IMR-90 (cell line): ENCODE results near the gene NAP1L5. TPM values are rescaled to one million over a fixed set of nuclear protein-coding genes. Genes with fewer than 3 reads are reported as not detected.

Experiments
- ATAC-seq: fragments of 200-7000 bp; cut with Tn5 transposase; 2 replicates; pipeline ENCODE4 v1.9.1; 2020; ENCODE audit warnings: low read depth, mild to moderate bottlenecking, moderate library complexity
- BruUV-seq: library from RNA; stranded (reverse); fragments of 400-500 nt; replicated peaks from 2 replicates; lab custom pipeline; 2021; lab: Mats Ljungman, UMichigan
- CTCF ChIA-PET: fragments of 300-600 bp; formaldehyde crosslinking; extraction: SDS; loops from one replicate; lab custom pipeline; 2021; ENCODE audit warnings: antibody characterized with exemption; lab: Yijun Ruan, JAX
- POLR2A ChIA-PET: fragments of 300-600 bp; sonication (Branson Sonifier 250); formaldehyde crosslinking; loops from one replicate; lab custom pipeline; 2022; ENCODE audit warnings: antibody characterized with exemption; ENCODE audit not compliant: unreplicated experiment; lab: Charles Lee
- DNase-seq: peaks from one replicate; pipeline ENCODE4 v3.0.0; 2013
- H2AFZ ChIP-seq: replicated peaks from 2 replicates; pipeline ENCODE3; 2013; ENCODE audit warnings: low read length, mild to moderate bottlenecking; ENCODE audit not compliant: poor library complexity
- H2AK5ac ChIP-seq: 2 replicates; pipeline ENCODE4 v1.6.1; 2013; ENCODE audit warnings: low read depth, low read length, inconsistent platforms
- H2AK9ac ChIP-seq: replicated peaks from 2 replicates; pipeline ENCODE3; 2013; ENCODE audit warnings: mild to moderate bottlenecking, low read depth, low read length, moderate library complexity; ENCODE audit not compliant: poor library complexity
- H2BK120ac ChIP-seq: 2 replicates; pipeline ENCODE4 v1.6.1; 2013; ENCODE audit warnings: low read depth, low read length, inconsistent platforms
- H2BK15ac ChIP-seq: 3 replicates; pipeline ENCODE4 v1.6.1; 2013; ENCODE audit warnings: low read depth, low read length, inconsistent platforms
- H2BK20ac ChIP-seq: 2 replicates; pipeline ENCODE4 v1.6.1; 2013; ENCODE audit warnings: low read depth, mild to moderate bottlenecking, inconsistent platforms, low read length, moderate library complexity
- H2BK5ac ChIP-seq: 2 replicates; pipeline ENCODE4 v1.6.1; 2013; ENCODE audit warnings: mild to moderate bottlenecking, low read depth, low read length, inconsistent platforms; ENCODE audit not compliant: poor library complexity, severe bottlenecking
- H3K14ac ChIP-seq: replicated peaks from 2 replicates; pipeline ENCODE4 v1.6.1; 2013; ENCODE audit warnings: low read depth, low read length, inconsistent platforms
- H3K18ac ChIP-seq: 2 replicates; pipeline ENCODE4 v1.6.1; 2013; ENCODE audit warnings: low read depth, low read length, control low read depth
- H3K23ac ChIP-seq: 2 replicates; pipeline ENCODE4 v1.6.1; 2013; ENCODE audit warnings: low read depth, low read length, inconsistent platforms
- H3K27ac ChIP-seq: 2 replicates; pipeline ENCODE4 v1.5.1; 2013; ENCODE audit warnings: mild to moderate bottlenecking, control low read depth, low read length; ENCODE audit not compliant: insufficient read depth
- H3K27me3 ChIP-seq: 2 replicates; pipeline ENCODE4 v1.6.1; 2013; ENCODE audit warnings: low read length; ENCODE audit not compliant: control insufficient read depth, insufficient read depth
- H3K36me3 ChIP-seq: 2 replicates; pipeline ENCODE4 v1.6.1; 2013; ENCODE audit warnings: low read length, mixed read lengths; ENCODE audit not compliant: control insufficient read depth, insufficient read depth
- H3K4ac ChIP-seq: 2 replicates; pipeline ENCODE4 v1.6.1; 2013; ENCODE audit warnings: low read depth, low read length, inconsistent platforms
- H3K4me1 ChIP-seq: 2 replicates; pipeline ENCODE4 v1.6.1; 2013; ENCODE audit warnings: low read length, mixed read lengths; ENCODE audit not compliant: control insufficient read depth, insufficient read depth
- H3K4me2 ChIP-seq: 2 replicates; pipeline ENCODE4 v1.6.1; 2013; ENCODE audit warnings: low read depth, mild to moderate bottlenecking, control low read depth, low read length, moderate library complexity
- H3K4me3 ChIP-seq: 2 replicates; pipeline ENCODE4 v1.5.1; 2013; ENCODE audit warnings: low read depth, mild to moderate bottlenecking, control low read depth, low read length, moderate library complexity; ENCODE audit not compliant: insufficient read depth
- H3K56ac ChIP-seq: 2 replicates; pipeline ENCODE4 v1.6.1; 2013; ENCODE audit warnings: low read length, inconsistent platforms; ENCODE audit not compliant: insufficient read depth; ENCODE audit errors: extremely low read depth
- H3K79me1 ChIP-seq, 2 experiments: 2 replicates each; pipeline ENCODE4 v1.6.1; 2013; ENCODE audit warnings: low read length in 2 of 2, inconsistent platforms in 1 of 2, low read depth in 1 of 2
- H3K9ac ChIP-seq: 2 replicates; pipeline ENCODE4 v1.6.1; 2013; ENCODE audit warnings: low read depth, low read length, control low read depth
- H3K9me1 ChIP-seq: 2 replicates; pipeline ENCODE4 v1.6.1; 2013; ENCODE audit warnings: low read length, inconsistent platforms; ENCODE audit not compliant: insufficient read depth
- H3K9me3 ChIP-seq: 2 replicates; pipeline ENCODE4 v1.6.1; 2013; ENCODE audit warnings: low read length; ENCODE audit not compliant: control insufficient read depth, insufficient read depth
- H4K20me1 ChIP-seq: 2 replicates; pipeline ENCODE4 v1.6.1; 2013; ENCODE audit warnings: low read length, inconsistent platforms; ENCODE audit not compliant: insufficient read depth
- H4K5ac ChIP-seq: 2 replicates; pipeline ENCODE4 v1.6.1; 2013; ENCODE audit warnings: mild to moderate bottlenecking, low read depth, low read length, control low read depth
- H4K8ac ChIP-seq, 2 experiments: 2 replicates each; pipeline ENCODE4 v1.6.1; 2013; ENCODE audit warnings: low read depth in 2 of 2, low read length in 2 of 2, control low read depth in 1 of 2, inconsistent platforms in 1 of 2
- H4K91ac ChIP-seq: 2 replicates; pipeline ENCODE4 v1.6.1; 2013; ENCODE audit warnings: low read depth, low read length, inconsistent platforms; ENCODE audit not compliant: insufficient read depth
- CHD1 ChIP-seq: IDR thresholded peaks from 2 replicates; pipeline ENCODE4 v1.6.1; 2012; ENCODE audit warnings: low read depth, low read length, improper control_type of control experiment
- CTCF ChIP-seq: conservative IDR thresholded peaks from 2 replicates; pipeline ENCODE4 v1.5.1; 2012; ENCODE audit warnings: mild to moderate bottlenecking, low read depth, low read length, improper control_type of control experiment
- MXI1 ChIP-seq: IDR thresholded peaks from 2 replicates; pipeline ENCODE4 v1.6.1; 2012; ENCODE audit warnings: low read depth, mild to moderate bottlenecking, low read length, moderate library complexity, borderline replicate concordance
- NFE2L2 ChIP-seq: fragments of 150-350 bp; IDR thresholded peaks from 2 replicates; pipeline ENCODE4 v1.6.1; 2016; ENCODE audit warnings: low read depth, mild to moderate bottlenecking, low read length
- POLR2A ChIP-seq: IDR thresholded peaks from 2 replicates; pipeline ENCODE4 v1.6.1; 2012; ENCODE audit warnings: mild to moderate bottlenecking, low read depth, low read length
- RCOR1 ChIP-seq: IDR thresholded peaks from 2 replicates; pipeline ENCODE4 v1.6.1; 2012; ENCODE audit warnings: mild to moderate bottlenecking, low read length, improper control_type of control experiment; ENCODE audit not compliant: insufficient replicate concordance
- SMC3 ChIP-seq: fragments of 150-350 bp; IDR thresholded peaks from 2 replicates; pipeline ENCODE4 v1.6.1; 2016; ENCODE audit warnings: low read depth, mild to moderate bottlenecking, antibody characterized with exemption, low read length, moderate library complexity
- USF2 ChIP-seq: fragments of 150-350 bp; IDR thresholded peaks from 2 replicates; pipeline ENCODE4 v1.6.1; 2017; ENCODE audit warnings: mild to moderate bottlenecking, antibody characterized with exemption, low read length, low read depth
- WGBS, 2 experiments: methylation state at CpG; one replicate each; pipeline versions ENCODE4 v1.1.5 to v1.1.7; 2013; ENCODE audit warnings: missing lambda C conversion rate in 2 of 2; ENCODE audit not compliant: insufficient read length in 1 of 2; ENCODE audit errors: extremely low coverage in 2 of 2; 5-methylcytosine and 5-hydroxymethylcytosine counted together
- dilution Hi-C: fragments of 300-500 bp; cut with HindIII; formaldehyde crosslinking; loops from one replicate; pipeline ENCODE4 v1.14.3; 2018; ENCODE audit warnings: low sequenced_read_pairs; ENCODE audit not compliant: unreplicated experiment
- in situ Hi-C: fragments of 300-500 bp; cut with MboI; formaldehyde crosslinking; loops from 3 replicates; pipeline ENCODE4 v1.14.3; 2019; ENCODE audit warnings: low sequenced_read_pairs, inconsistent platforms, mixed read lengths
- intact Hi-C: fragments of 100-400 bp; cut with micrococcal nuclease; formaldehyde crosslinking; loops from 2 replicates; pipeline ENCODE4 v1.10.0; 2022
- polyA plus RNA-seq, 3 experiments: library from polyadenylated mRNA; depleted of rRNA; stranded (reverse); fragments of >200 nt; gene quantifications; 2 replicates each; pipeline ENCODE4 v1.2.3, GENCODE V29; 2012; ENCODE audit warnings: low replicate concordance in 1 of 3
- total RNA-seq: library from RNA; depleted of rRNA; stranded (reverse); fragments of >200 nt; gene quantifications from 2 replicates; pipeline ENCODE4 v1.2.3, GENCODE V29; 2012
- TF ChIP-seq, protein P1 (sequence below): fragments of 150-350 bp; IDR thresholded peaks from 2 replicates; pipeline ENCODE4 v1.6.1; 2016; ENCODE audit warnings: low read depth, mild to moderate bottlenecking, low read length, moderate library complexity, borderline replicate concordance

NAP1L5 gene
- total and polyA plus RNA-seq, 2 of the 4 experiments (the other 2 are of a cell fraction), result 3.9 to 5.3 TPM

DNA sequence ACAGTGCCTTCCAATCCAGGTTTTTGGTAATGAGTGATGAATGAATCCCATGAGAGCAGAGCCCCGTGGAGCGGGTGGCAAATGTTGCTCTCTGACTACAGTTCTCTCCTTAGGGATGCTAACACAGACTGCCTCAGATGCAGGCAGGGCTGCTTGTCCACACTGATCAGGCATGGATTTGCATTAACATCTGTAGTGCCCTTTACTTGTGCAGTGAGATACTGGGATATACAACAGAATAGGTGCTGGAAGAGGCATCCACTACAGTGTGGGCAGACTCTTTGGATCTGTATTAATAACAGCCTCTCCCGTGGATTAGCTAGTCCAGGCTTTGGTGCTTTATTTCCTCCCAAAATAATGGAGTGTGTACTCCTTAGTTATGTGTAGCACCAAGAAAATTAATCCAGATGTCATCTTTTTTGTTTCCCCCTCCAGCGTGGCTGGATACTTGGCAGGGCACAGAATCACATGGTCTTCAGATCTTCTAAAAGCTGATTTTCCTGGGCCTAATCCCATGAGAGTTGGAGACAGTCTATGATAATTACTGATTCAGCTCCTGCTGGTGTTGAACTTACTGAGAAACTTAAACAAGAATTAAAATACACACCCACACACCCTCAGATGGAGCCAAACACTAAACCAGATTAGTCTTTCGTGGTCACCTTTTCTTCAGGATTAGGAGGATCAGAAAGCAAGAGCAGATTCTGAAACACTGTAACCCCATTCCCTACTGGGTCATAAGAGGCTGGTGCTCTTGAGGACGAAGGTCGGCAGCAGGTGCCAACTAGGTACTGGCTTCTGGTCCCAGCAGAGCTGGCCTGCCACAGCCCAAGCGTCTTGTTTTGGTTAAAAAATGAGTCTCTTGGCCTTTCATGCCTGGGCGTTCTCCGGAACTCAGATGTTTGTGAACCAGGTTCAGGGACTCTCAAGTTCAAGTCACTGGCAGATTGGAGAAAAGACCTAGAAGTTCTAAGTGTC, 23.1 kb upstream of the NAP1L5 start:
- ATAC-seq, result no peak
- Histone ChIP-seq H4K8ac (no peak overlapping the region), H3K4ac (no peak overlapping the region), H4K5ac (no peak overlapping the region), H3K9me3 (peaks cover 10% of the 10 kb centered on the region), H2BK20ac (no peak overlapping the region), H4K20me1 (no peaks in the 10 kb centered on the region), H3K56ac (no peak overlapping the region), H3K4me2 (no peak overlapping the region), H2AK5ac (no peak overlapping the region), H3K18ac (no peak overlapping the region), H2BK15ac (no peak overlapping the region), H3K79me1 (no peaks in the 10 kb centered on the region), H3K23ac (no peak overlapping the region; the same call in 1 of the 2 replicates), H3K9me1 (peaks cover 5% of the 10 kb centered on the region; the same call in 1 of the 2 replicates), H2BK120ac (no peak overlapping the region), H3K9ac (no peak overlapping the region), H3K14ac (no peak overlapping the region), H4K91ac (no peak overlapping the region), H2AK9ac (no peak overlapping the region), H3K27ac (no peak overlapping the region), H2BK5ac (no peak overlapping the region), H2AFZ (no peak overlapping the region), H3K4me3 (no peak overlapping the region), H3K4me1 (no peaks in the 10 kb centered on the region), H3K27me3 (no peaks in the 10 kb centered on the region), H3K36me3 (peaks cover 22% of the 10 kb centered on the region)
- POLR2A ChIA-PET, result no interaction called here
- BruUV-seq, result no TSS peak
- intact Hi-C loops, result no loop called here
- TF ChIP-seq RCOR1 (no peak), MXI1 (no peak), CHD1 (no peak), SMC3 (no peak), NFE2L2 (no peak), USF2 (no peak), CTCF (no peak), POLR2A (no peak)
- TF ChIP-seq, protein P1, sequence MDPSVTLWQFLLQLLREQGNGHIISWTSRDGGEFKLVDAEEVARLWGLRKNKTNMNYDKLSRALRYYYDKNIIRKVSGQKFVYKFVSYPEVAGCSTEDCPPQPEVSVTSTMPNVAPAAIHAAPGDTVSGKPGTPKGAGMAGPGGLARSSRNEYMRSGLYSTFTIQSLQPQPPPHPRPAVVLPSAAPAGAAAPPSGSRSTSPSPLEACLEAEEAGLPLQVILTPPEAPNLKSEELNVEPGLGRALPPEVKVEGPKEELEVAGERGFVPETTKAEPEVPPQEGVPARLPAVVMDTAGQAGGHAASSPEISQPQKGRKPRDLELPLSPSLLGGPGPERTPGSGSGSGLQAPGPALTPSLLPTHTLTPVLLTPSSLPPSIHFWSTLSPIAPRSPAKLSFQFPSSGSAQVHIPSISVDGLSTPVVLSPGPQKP, result no peak
- DNase-seq, result no peak
- in situ Hi-C loops, result no loop called here
- dilution Hi-C loops, result no loop called here
- CTCF ChIA-PET, result no interaction called here
- WGBS, 2 experiments, result 79% methylated on average over 3 of the region's 10 CpGs; no CpG with 5 or more reads in 1 of the 2 experiments
